ENCODE measurements around the gene KRT81.

Gene KRT81

GRCh38 chr12:52243856-52244614, 47.3 kb downstream of the KRT81 start:
- no peak overlapping the region for H3K9ac ChIP-seq (ENCODE audit: low read length)
- H3K9me2 ChIP-seq (ENCODE audit: low read depth, low read length): no peaks in the 10 kb centered on the region
- H3K9me3 ChIP-seq (ENCODE audit: low read length): no peaks in the 10 kb centered on the region
- H3K36me3 ChIP-seq (ENCODE audit: insufficient read depth, low read length): no peaks in the 10 kb centered on the region
- no peak overlapping the region for H3K4me2 ChIP-seq (ENCODE audit: low read length)
- TF ChIP-seq CTCF (IDR thresholded peaks at IDR 0.05; ENCODE audit: low read length) (no peak), EZH2 (IDR thresholded peaks at IDR 0.05; ENCODE audit: borderline replicate concordance, low read length) (no peak)
- no peaks in the 10 kb centered on the region for H3K79me2 ChIP-seq (ENCODE audit: insufficient read depth, low read length)
- no peak overlapping the region for H3K4me3 ChIP-seq (ENCODE audit: low read depth, low read length, poor library complexity, severe bottlenecking)
- H3F3A ChIP-seq (ENCODE audit: insufficient read depth, low read length): no peaks in the 10 kb centered on the region
- H3K27me3 ChIP-seq (ENCODE audit: insufficient read depth, low read length): no peaks in the 10 kb centered on the region
- no peak overlapping the region for H3K27ac ChIP-seq (ENCODE audit: low read depth, low read length, poor library complexity, severe bottlenecking)
- no peaks in the 10 kb centered on the region for H3K4me1 ChIP-seq (ENCODE audit: insufficient read depth, low read length, severe bottlenecking)
- H2AFZ ChIP-seq (ENCODE audit: low read length): no peak overlapping the region
- no peaks in the 10 kb centered on the region for H4K20me1 ChIP-seq (ENCODE audit: insufficient read depth, low read length)

- no peak overlapping the region for H3K27ac ChIP-seq (ENCODE audit: low read depth, low read length, poor library complexity, severe bottlenecking)
- H3K4me2 ChIP-seq (ENCODE audit: low read length): no peak overlapping the region
- no peaks in the 10 kb centered on the region for H3K27me3 ChIP-seq (ENCODE audit: insufficient read depth, low read length)
- no peak overlapping the region for H3K4me3 ChIP-seq (ENCODE audit: low read depth, low read length, poor library complexity, severe bottlenecking)
- H3K9me2 ChIP-seq (ENCODE audit: low read depth, low read length): no peaks in the 10 kb centered on the region
- no peak overlapping the region for H2AFZ ChIP-seq (ENCODE audit: low read length)
- no peak for TF ChIP-seq CTCF (IDR thresholded peaks at IDR 0.05; ENCODE audit: low read length)
- TF ChIP-seq EZH2 (IDR thresholded peaks at IDR 0.05; ENCODE audit: borderline replicate concordance, low read length): no peak
- H3K36me3 ChIP-seq (ENCODE audit: insufficient read depth, low read length): no peaks in the 10 kb centered on the region
- H3K9ac ChIP-seq (ENCODE audit: low read length): no peak overlapping the region
- no peaks in the 10 kb centered on the region for H3K9me3 ChIP-seq (ENCODE audit: low read length)
- no peaks in the 10 kb centered on the region for H3K79me2 ChIP-seq (ENCODE audit: insufficient read depth, low read length)
- no peaks in the 10 kb centered on the region for H4K20me1 ChIP-seq (ENCODE audit: insufficient read depth, low read length)
- H3K4me1 ChIP-seq (ENCODE audit: insufficient read depth, low read length, severe bottlenecking): no peaks in the 10 kb centered on the region
- H3F3A ChIP-seq (ENCODE audit: insufficient read depth, low read length): no peaks in the 10 kb centered on the region
Observed at GRCh38 chr12:52243259-52243855, 48.0 kb downstream of the KRT81 start.

- H3K27ac ChIP-seq (ENCODE audit: low read depth, low read length, poor library complexity, severe bottlenecking): no peak overlapping the region
Observed at GRCh38 chr12:52242442-52243258, 48.7 kb downstream of the KRT81 start.

More at GRCh38 chr12:52242442-52243258, 48.7 kb downstream of the KRT81 start:
- H3K4me1 ChIP-seq (ENCODE audit: insufficient read depth, low read length, severe bottlenecking): no peaks in the 10 kb centered on the region
- no peaks in the 10 kb centered on the region for H3K79me2 ChIP-seq (ENCODE audit: insufficient read depth, low read length)
- H2AFZ ChIP-seq (ENCODE audit: low read length): no peak overlapping the region
- no peaks in the 10 kb centered on the region for H3K9me3 ChIP-seq (ENCODE audit: low read length)
- no peak overlapping the region for H3K9ac ChIP-seq (ENCODE audit: low read length)
- H3K4me3 ChIP-seq (ENCODE audit: low read depth, low read length, poor library complexity, severe bottlenecking): no peak overlapping the region
- no peaks in the 10 kb centered on the region for H3K27me3 ChIP-seq (ENCODE audit: insufficient read depth, low read length)
- no peak for TF ChIP-seq CTCF (IDR thresholded peaks at IDR 0.05; ENCODE audit: low read length)
- TF ChIP-seq EZH2 (IDR thresholded peaks at IDR 0.05; ENCODE audit: borderline replicate concordance, low read length): no peak
- H3K36me3 ChIP-seq (ENCODE audit: insufficient read depth, low read length): no peaks in the 10 kb centered on the region
- H3F3A ChIP-seq (ENCODE audit: insufficient read depth, low read length): no peaks in the 10 kb centered on the region
- no peaks in the 10 kb centered on the region for H4K20me1 ChIP-seq (ENCODE audit: insufficient read depth, low read length)
- H3K4me2 ChIP-seq (ENCODE audit: low read length): no peak overlapping the region
- no peaks in the 10 kb centered on the region for H3K9me2 ChIP-seq (ENCODE audit: low read depth, low read length)

Data from OCI-LY1 (cell line).